NCI-H146 treated with DMSO at 0.1 percent for 48 hours (cell line): ENCODE measurements around the gene PPP1R12C.

Experiments
- DNase-seq: peaks from one replicate; lab custom pipeline; 2025; ENCODE audit not compliant: unreplicated experiment; lab: John Stamatoyannopoulos, UW

PPP1R12C gene

GRCh38 chr19:55091126-55091910 lies 26.1 kb downstream of the PPP1R12C start:
- DNase-seq, result no peak

- no peak for DNase-seq
Measured at GRCh38 chr19:55090564-55090963, 26.9 kb downstream of the PPP1R12C start.

GRCh38 chr19:55089342-55089944 lies 28.0 kb downstream of the PPP1R12C start:
- no peak for DNase-seq

- DNase-seq, result peak; percentile 13
Measured at GRCh38 chr19:55088543-55089341, 28.7 kb downstream of the PPP1R12C start.

- DNase-seq, result no peak
Measured at GRCh38 chr19:55088021-55088451, 29.4 kb downstream of the PPP1R12C start.

- no peak for DNase-seq
Measured at GRCh38 chr19:55087542-55087901, 29.9 kb downstream of the PPP1R12C start.

GRCh38 chr19:55086730-55087541 lies 30.5 kb downstream of the PPP1R12C start:
- DNase-seq, result peak; percentile 91

GRCh38 chr19:55085923-55086715 lies 31.3 kb downstream of the PPP1R12C start:
- DNase-seq, result no peak

GRCh38 chr19:55084416-55084815 lies 33.0 kb downstream of the PPP1R12C start:
- DNase-seq, result no peak

GRCh38 chr19:55083004-55083850 lies 34.2 kb downstream of the PPP1R12C start:
- DNase-seq, result no peak

GRCh38 chr19:55082020-55082851 lies 35.2 kb downstream of the PPP1R12C start:
- DNase-seq, result no peak

- no peak for DNase-seq
Measured at GRCh38 chr19:55081770-55082019, 35.7 kb downstream of the PPP1R12C start.

- DNase-seq, result peak; percentile 64
Measured at GRCh38 chr19:55080968-55081769, 36.3 kb downstream of the PPP1R12C start.

GRCh38 chr19:55080121-55080967 lies 37.1 kb downstream of the PPP1R12C start:
- DNase-seq, result peak; percentile 78

GRCh38 chr19:55079400-55080038 lies 37.9 kb downstream of the PPP1R12C start:
- no peak for DNase-seq

- no peak for DNase-seq
Measured at GRCh38 chr19:55078996-55079395, 38.4 kb downstream of the PPP1R12C start.
